ENCODE data around the gene ZNF544.
"Not testable (repeated sequence)": the region's sequence is repeated elsewhere in the genome, so short reads cannot be mapped to it uniquely, and the experiment has no call there.

The ZNF544 gene

DNA sequence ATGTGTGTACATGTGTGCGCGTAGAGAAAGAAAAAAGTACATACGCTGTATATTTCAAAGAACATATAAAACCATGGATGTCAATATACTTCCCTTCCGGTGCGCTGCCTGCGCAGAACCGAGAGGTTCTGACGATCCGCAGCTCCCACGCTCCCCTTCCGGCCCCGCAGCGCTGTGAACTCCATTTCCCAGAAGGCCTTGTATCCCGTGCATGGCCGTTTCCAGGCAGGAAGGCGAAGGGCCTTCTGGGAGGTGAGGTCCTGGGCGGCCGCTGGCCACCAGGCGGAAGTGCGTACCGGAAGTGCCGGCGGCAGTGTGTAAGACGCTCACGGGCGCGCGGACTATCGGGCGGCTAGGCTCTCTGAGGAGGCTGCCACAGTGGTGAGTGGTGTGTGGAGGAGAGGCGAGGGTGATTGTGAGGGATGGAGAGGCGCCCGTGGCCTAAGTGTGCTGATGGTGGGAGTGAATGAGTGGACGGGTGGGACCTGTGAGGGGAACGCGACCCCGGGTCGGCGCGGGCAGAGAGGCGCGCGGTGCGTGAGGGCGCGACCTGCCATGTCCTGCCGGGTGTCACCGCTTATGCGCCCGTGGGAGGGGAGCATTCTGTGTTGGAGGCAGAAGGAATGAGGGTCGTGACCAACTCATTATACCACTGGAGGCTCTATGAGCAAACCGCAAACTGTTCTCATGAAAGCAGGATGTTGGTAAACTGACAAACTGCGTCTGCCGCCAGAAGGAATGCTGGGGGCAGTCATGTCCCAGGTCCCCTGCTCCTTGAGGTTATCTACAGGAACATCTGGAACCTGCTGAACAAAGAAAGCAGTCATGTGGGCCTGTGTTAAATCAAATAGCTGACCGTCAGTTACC, 76.6 kb downstream of the ZNF544 start, which contains the start of gene ERVK3-1:
Gene ERVK3-1, plus strand, starts transcription at position 313 of the 867 bp plus-strand sequence. CDS start 6,792 bp downstream, outside the sequence.
- DNase-seq (ENCODE audit: low spot score), result peak; percentile 98

DNA sequence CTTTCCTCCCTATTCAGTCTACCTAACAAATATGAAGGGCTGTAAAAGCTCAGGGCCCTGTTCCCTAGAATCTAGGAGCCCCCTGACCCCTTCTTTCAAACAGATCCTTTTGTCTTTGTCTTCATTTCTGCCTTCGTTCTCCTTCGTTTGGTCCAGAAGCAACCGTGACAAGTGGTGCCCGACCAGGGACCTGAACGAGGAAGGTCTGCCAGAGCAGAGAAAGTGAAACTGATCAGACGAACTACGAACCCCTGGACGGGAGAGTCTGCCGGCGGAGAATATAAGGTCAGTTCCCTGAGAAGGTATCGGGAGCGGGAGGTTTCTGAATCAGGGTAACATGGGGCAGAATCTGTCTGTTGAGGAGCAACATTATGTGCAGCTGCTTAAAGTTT, 77.2 kb downstream of the ZNF544 start:
- DNase-seq (ENCODE audit: low spot score), result no peak

DNA sequence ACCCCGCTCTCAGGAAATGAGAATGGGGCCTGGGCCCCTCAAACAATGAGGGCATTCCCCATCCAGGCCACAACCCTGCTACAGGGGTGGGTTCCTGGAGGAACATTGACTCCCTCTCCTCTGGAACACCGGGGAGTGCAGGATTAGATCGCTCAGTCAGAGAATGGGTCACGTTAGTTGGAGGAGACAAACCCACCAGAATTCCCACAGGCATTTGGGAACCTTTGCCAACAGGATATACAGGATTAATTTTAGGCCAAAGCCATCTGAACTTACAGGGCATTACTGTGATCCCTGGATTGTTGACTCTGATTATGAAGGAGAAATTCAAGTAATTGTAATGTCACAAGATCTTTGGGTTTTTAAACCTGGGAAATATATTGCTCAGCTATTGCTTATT, 79.0 kb downstream of the ZNF544 start:
- no peak for DNase-seq (ENCODE audit: low spot score)

DNA sequence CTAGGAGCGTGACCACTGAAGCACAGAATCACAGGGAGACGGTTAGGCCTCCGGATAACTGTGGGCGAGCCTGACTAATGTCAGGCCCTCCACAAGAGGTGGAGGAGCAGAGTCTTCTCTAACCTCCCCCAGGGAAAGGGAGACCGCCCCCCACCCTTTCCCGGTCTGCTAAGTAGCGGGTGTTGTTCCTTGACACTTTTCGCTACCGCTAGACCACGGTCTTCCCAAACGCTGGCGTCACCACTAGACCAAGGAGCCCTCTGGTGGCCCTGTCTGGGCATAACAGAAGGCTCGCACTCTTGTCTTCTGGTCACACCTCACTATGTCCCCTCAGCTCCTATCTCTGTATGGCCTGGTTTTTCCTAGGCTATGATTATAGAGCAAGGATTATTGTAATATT, 82.0 kb downstream of the ZNF544 start:
- not testable (repeated sequence) for DNase-seq (ENCODE audit: low spot score)

DNA sequence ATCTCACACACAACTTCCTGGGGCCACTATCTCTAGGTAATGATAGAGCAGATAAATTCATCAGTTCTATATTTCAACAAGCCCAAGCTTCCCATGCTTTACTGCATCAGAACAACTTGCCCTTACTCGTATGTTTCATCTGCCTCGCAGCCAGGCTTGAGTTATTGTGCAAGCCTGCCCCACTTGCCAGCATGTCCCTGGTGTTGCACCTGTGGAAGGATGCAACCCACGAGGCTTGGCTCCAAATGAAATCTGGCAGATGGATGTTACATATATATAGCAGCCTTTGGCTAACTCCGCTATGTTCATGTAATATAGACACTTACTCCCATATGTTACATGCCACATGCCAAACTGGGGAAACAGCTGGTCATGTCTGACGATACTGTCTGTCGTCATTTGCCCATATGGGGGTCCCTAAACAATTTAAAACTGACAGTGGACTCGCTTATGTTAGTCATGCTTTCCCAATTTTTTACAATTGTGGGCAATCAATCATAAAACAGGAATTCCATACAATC, 82.7 kb downstream of the ZNF544 start:
- DNase-seq (ENCODE audit: low spot score), result no peak

Measured in putamen (tissue), 1 donor.